H4 (cell line): Measurements from ENCODE around the gene SPAG6. TPM values are rescaled to one million over a fixed set of nuclear protein-coding genes. Genes with fewer than 3 reads are reported as not detected.
"Not testable (repeated sequence)": the region's sequence is repeated elsewhere in the genome, so short reads cannot be mapped to it uniquely, and the experiment has no call there.

Source experiments
- DNase-seq: peaks from one replicate; pipeline ENCODE4 v3.0.0-alpha.2; 2015; ENCODE audit warnings: low spot score
- total RNA-seq: library from RNA; depleted of rRNA; stranded (reverse); fragments of >200 nt; shearing (Covaris generic); gene quantifications from 2 replicates; pipeline ENCODE4 v1.2.3, GENCODE V29; 2014; rRNA removed

The SPAG6 gene
- total RNA-seq, result 0.21 TPM in 1 of 2 replicates, not detected in the other

DNA sequence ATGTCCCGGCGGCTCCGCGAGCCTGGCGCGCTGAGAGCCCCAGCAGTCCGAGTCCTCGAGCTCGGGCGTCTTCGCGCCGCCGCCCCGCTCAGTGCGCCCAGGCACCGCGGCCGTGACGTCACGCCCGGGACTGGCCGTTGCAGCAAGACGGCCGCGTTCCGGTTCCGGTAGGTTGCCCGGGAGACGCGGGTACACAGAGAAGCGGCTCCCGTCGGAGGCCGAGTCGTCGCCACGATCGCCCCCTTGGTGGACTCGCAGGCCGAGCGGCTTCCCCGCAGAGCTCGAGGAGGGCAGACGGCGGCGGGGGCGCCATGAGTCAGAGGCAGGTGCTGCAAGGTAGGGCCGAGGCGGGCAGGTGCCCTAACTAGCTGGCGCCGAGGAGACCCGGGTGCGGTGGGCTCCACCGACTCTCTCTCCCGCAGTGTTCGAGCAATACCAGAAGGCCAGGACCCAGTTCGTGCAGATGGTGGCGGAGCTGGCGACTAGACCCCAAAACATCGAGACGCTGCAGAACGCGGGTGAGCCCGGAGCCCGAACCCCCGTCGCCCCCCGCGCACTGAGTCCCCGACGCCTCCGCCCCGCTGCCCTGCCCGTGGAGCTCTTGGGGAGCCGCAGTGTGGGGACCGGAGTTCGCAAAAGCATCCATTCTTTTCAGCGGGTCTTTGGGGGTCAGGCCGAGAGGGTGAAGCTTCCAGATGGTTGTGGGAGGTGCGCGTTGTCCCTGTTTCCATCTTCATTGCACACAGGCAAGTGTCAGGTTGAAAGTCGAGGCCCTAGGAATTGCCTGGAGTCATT, at the start of gene SPAG6:
TSS of gene SPAG6 (plus strand) at position 196 of the 795 bp plus-strand sequence. CDS start at position 312, 116 bp downstream.
- DNase-seq, result no peak

- no peak for DNase-seq
Observed at GRCh38 chr10:22301193-22301592, 44.1 kb upstream of the SPAG6 start.

DNA sequence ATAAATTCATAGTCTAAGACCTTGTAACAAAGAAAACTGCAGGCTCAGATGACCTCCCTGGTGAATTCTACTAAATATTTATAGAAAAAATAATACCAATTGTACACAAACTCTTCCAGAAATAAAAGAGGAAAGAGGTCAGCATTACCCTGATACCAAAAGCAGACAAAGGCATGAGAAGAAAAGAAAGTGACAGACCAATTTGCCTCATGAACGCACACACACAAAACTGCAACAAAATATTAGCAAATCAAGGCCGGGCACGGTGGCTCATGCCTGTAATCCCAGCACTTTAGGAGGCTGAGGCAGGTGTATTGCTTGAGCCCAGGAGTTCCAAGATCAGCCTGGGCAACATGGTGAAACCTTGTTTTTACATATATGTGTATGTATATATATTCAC, 41.8 kb upstream of the SPAG6 start:
- DNase-seq, result no peak

DNA sequence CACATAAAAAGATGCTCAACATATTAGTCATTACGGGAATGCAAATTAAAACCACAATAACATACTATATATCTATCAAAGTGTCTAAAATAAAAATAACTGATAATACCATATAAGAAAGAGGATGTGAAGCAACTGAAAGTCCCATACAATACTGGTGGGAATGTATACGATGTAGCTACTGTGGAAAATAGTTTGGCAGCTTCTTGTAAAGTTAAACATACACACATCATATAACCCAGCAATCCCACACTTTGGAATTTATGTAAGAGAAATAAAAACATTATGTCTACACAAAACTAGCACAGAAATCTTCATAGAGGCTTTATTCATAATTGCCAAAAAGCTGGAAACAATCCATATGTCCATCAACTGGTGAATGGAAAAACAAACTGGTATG, 39.6 kb upstream of the SPAG6 start:
- DNase-seq, result no peak

- no peak for DNase-seq
Observed at GRCh38 chr10:22308390-22308789, 36.9 kb upstream of the SPAG6 start.

DNA sequence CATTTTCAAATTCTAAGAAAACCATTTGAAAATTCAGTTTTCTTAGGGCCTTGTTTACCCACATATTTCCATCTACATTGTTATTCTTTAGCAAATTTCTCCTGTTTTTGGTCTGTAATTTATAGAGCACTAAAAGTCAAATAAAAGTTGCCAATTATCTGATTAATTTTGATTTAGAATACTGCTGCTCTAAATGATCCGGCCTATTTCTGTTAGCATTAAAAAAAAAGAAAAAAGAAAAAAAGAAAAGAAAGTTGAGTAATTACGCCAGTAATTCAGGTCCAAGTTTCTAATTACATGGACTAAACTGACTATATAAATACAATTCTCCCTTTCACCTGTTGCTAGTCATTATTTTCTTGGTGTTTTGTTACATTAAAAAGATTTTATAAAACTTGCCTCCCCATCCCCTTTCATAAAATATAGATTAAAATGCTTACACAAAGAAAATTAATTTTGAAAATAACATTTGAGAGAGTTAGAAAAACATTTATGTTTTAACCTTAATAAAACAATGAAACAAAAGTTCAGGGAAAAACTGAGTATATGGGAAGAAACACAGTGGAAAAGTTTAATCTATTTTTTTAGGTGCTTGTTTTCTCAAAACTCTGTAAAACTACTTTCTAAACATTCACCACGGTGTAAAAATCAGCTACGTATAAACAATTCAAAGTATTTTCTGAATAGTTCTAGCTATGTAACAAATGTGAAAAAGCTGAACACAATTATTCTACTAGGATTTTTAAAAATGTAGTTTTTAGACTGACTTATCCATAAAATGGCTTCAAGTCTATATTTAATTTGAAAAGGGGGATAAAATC, 35.9 kb upstream of the SPAG6 start:
- no peak for DNase-seq

DNA sequence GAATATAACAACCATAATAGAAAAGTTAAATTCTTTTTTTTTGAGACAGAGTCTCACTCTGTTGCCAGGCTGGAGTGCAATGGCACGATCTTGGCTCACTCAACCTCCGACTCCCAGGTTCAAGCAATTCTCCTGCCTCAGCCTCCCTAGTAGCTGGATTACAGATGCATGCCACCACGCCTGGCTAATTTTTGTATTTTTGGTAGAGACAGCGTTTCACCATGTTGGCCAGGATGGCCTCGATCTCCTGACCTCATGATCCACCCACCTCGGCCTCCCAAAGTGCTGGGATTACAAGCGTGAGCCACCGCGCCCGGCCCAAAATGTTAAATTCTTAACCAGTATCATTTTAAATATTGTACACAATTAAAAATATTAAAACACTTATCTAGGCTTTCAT, 35.3 kb upstream of the SPAG6 start:
- not testable (repeated sequence) for DNase-seq

- DNase-seq, result no peak
Observed at GRCh38 chr10:22310928-22311327, 34.4 kb upstream of the SPAG6 start.

DNA sequence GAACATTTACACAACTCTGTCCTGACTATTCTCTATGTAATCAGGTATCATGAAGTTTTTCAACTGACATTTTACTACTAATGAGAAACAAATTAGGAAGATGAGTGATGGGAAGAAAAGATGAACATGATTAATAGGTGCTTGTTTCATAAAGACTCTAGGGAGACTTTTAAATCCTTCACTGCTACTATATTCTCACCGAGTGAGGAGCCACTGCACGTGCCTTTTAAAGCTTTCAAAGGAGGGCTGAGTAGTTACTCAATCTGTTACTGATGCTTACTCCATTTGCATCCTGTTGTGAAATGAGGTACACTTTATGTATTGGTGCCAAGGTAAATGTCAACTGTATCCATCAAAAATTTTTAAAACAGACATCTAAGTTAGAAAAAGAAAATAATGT, 30.4 kb upstream of the SPAG6 start:
- no peak for DNase-seq

DNA sequence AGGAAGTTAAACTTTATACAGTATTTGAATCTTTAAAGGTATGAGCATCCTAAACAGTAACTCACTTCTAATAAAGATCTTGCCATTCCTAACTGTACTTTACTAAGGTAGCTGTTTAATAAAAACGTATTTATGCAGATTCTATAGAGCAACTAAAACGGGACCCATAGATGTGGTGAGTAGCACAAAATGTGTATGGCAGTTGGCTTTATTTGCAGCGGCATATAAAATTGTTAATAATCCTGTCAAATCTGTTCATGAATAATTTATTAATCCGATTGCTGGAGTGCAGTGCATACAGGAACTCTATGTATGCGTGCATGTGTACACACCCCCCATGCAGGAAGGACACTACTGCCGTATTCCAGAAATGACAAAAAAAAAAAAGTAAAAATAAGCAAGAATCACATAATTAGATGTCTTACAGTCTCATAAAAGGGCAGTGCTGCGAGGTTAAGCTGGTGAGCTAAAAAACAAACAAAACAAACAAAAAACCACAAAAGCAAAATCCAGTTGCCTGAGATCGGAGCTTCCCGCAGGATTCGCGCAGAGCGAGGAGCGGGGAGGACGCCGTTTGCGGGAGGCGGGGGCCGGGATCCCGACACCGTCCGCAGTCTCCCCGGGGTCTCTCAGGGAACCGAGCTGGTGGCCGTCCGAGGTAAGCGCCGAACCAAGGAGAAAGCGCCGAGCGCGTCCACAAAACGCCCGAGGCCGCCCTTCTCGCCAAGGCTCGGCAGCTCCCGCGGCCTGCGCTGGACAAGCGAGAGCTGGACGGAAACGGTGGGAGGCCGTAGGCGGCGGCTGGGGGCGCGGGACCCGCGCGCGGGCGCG, 29.6 kb upstream of the SPAG6 start:
- no peak for DNase-seq

- DNase-seq, result peak; percentile 72
Observed at GRCh38 chr10:22316286-22317075, 28.8 kb upstream of the SPAG6 start, which contains the start of gene COMMD3. COMMD3 (plus strand) TSS chr10:22316388; CDS start chr10:22316418, 30 bp downstream.

- no peak for DNase-seq
Observed at GRCh38 chr10:22317076-22317370, 28.3 kb upstream of the SPAG6 start.

- no peak for DNase-seq
Observed at GRCh38 chr10:22317771-22318565, 27.3 kb upstream of the SPAG6 start.

DNA sequence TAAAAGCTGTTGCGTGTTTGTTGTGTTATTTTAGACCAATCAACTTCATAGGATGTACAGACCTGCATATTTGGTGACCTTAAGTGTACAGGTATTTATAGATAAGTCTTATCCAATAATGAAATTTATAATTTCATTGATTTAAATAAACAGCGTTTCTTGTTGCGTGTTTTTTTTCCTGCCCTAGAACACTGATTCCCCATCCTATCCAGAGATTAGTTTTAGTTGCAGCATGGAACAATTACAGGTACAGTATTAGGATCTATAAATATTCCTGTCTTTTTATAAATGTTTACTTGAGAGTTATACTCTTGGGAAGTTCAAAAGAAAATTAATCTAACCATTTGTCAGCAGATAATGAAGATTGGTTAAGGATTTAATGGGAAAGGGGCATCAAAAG, 26.5 kb upstream of the SPAG6 start:
- no peak for DNase-seq

GRCh38 chr10:22319547-22319979, 25.7 kb upstream of the SPAG6 start:
- no peak for DNase-seq

GRCh38 chr10:22319980-22320558, 25.2 kb upstream of the SPAG6 start:
- DNase-seq, result no peak

DNA sequence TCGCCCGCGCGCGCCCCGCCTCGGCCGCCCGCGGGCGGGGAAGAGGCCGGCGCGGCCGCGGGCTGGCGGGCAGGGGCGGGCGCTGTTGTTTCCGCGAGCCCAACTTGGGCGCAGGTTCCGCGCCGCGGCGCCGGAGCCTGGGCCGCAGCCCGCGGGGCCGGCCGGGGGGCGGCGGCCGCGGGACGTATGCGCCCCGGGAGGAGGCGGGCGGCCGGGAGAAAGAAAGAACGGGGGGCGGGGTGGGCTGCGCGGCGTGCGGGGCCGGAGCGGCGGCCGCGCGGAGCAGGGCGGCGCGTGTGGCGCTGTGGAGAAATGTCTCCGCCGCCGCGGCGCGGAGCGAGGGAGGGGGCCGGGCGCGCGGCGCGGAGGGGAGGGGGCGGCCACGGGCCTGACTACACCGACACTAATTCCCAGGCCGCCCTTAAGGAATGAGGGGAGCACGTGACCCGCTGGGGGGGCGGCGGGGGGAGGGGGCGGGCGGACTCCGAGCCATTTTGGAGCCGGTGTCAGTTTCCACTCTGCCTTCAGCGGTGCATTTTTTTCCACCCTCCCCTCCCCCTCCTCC, 24.6 kb upstream of the SPAG6 start, which contains the start of gene BMI1:
TSS of gene BMI1 (plus strand) at position 509 of the 565 bp plus-strand sequence. CDS start 5,351 bp downstream, outside the sequence.
- peak; percentile 55 for DNase-seq

- peak; percentile 32 for DNase-seq
Observed at GRCh38 chr10:22321156-22321923, 24.0 kb upstream of the SPAG6 start.
